ENCODE data around the gene PGBD5. TPM values are rescaled to one million over a fixed set of nuclear protein-coding genes. Genes with fewer than 3 reads are reported as not detected.

The PGBD5 gene
- total and polyA plus RNA-seq, 2 of the 13 experiments (the other 11 are each of a cell fraction or from before 2014, with no cell fraction given): 0.04 to 0.13 TPM

GRCh38 chr1:230390371-230390770, 35.8 kb downstream of the PGBD5 start (continued):
- TF ChIP-seq ZBTB40 (IDR thresholded peaks at IDR 0.05) (no peak), ZBTB40 (CRISPR knock-in tag; IDR thresholded peaks at IDR 0.05) (no peak), FOXP1 (IDR thresholded peaks at IDR 0.05) (no peak), FOXP1 (CRISPR knock-in tag; IDR thresholded peaks at IDR 0.05) (no peak), MAFK (conservative IDR thresholded peaks at IDR 0.05 in 1 of 2, IDR thresholded peaks at IDR 0.05 in 1 of 2; ENCODE audit: low read length in 2 of 2) (no peak), ZMAT3 (CRISPR knock-in tag; conservative IDR thresholded peaks at IDR 0.05) (no peak), NCOA1 (CRISPR knock-in tag; IDR thresholded peaks at IDR 0.05) (no peak), KMT2B (CRISPR knock-in tag; IDR thresholded peaks at IDR 0.05) (no peak), ZNF878 (CRISPR knock-in tag; IDR thresholded peaks at IDR 0.05) (no peak)
